ENCODE data around the gene SYNE2.
"Not testable (repeated sequence)": the region's sequence is repeated elsewhere in the genome, so short reads cannot be mapped to it uniquely, and the experiment has no call there.

SYNE2 gene

GRCh38 chr14:64149921-64150320 lies 297.1 kb downstream of the SYNE2 start:
- DNase-seq, result no peak

GRCh38 chr14:64158608-64159007 lies 305.8 kb downstream of the SYNE2 start:
- no peak for DNase-seq

- DNase-seq, result no peak
Observed at GRCh38 chr14:64159588-64159987, 306.8 kb downstream of the SYNE2 start.

GRCh38 chr14:64170181-64170580 lies 317.4 kb downstream of the SYNE2 start:
- no peak for DNase-seq

GRCh38 chr14:64174922-64175782 lies 322.3 kb downstream of the SYNE2 start:
- no peak for DNase-seq

GRCh38 chr14:64176330-64176729 lies 323.5 kb downstream of the SYNE2 start:
- no peak for DNase-seq

GRCh38 chr14:64178814-64179213 lies 326.0 kb downstream of the SYNE2 start:
- peak; percentile 7 for DNase-seq

- DNase-seq, result not testable (repeated sequence)
Observed at GRCh38 chr14:64182908-64183307, 330.1 kb downstream of the SYNE2 start.

GRCh38 chr14:64184103-64184729 lies 331.4 kb downstream of the SYNE2 start:
- no peak for DNase-seq

- DNase-seq, result no peak
Observed at GRCh38 chr14:64185184-64185583, 332.4 kb downstream of the SYNE2 start.

- DNase-seq, result no peak
Observed at GRCh38 chr14:64186231-64187129, 333.7 kb downstream of the SYNE2 start.

- DNase-seq, result no peak
Observed at GRCh38 chr14:64187331-64187730, 334.5 kb downstream of the SYNE2 start.

- DNase-seq, result no peak
Observed at GRCh38 chr14:64190974-64191502, 338.2 kb downstream of the SYNE2 start.

GRCh38 chr14:64191756-64192155 lies 339.0 kb downstream of the SYNE2 start:
- DNase-seq, result no peak

- DNase-seq, result no peak
Observed at GRCh38 chr14:64193821-64194220, 341.0 kb downstream of the SYNE2 start.

- no peak for DNase-seq
Observed at GRCh38 chr14:64194404-64194803, 341.6 kb downstream of the SYNE2 start.

- no peak for DNase-seq
Observed at GRCh38 chr14:64195199-64195598, 342.4 kb downstream of the SYNE2 start.

- no peak for DNase-seq
Observed at GRCh38 chr14:64196056-64196455, 343.3 kb downstream of the SYNE2 start.

GRCh38 chr14:64196814-64197411 lies 344.1 kb downstream of the SYNE2 start:
- DNase-seq, result peak; percentile 31

- DNase-seq, result no peak
Observed at GRCh38 chr14:64197996-64198395, 345.2 kb downstream of the SYNE2 start.

- no peak for DNase-seq
Observed at GRCh38 chr14:64198486-64198885, 345.7 kb downstream of the SYNE2 start.

GRCh38 chr14:64200170-64200569 lies 347.4 kb downstream of the SYNE2 start:
- no peak for DNase-seq

GRCh38 chr14:64201296-64201695 lies 348.5 kb downstream of the SYNE2 start:
- DNase-seq, result no peak

Measured in CD4-positive, alpha-beta T cell treated with Interleukin-17A for 4 hours (primary cell).